HepG2 (cell line): ENCODE data around the gene NID1. TPM values are rescaled to one million over a fixed set of nuclear protein-coding genes. Genes with fewer than 3 reads are reported as not detected.

ENCODE experiments used
- ATAC-seq: fragments of 200-7000 bp; cut with Tn5 transposase; 3 replicates; pipeline ENCODE4 v1.9.1; 2020; ENCODE audit warnings: mild to moderate bottlenecking, moderate library complexity
- BruUV-seq: library from RNA; stranded (reverse); fragments of 400-500 nt; replicated peaks from 2 replicates; lab custom pipeline; 2021; lab: Mats Ljungman, UMichigan
- CTCF ChIA-PET: fragments of 300-600 bp; formaldehyde crosslinking; extraction: SDS; loops from one replicate; lab custom pipeline; 2021; ENCODE audit warnings: low total read pairs, inconsistent platforms, low intra/inter-chr PET ratio; lab: Yijun Ruan, JAX
- POLR2A ChIA-PET: fragments of 350-600 bp; sonication (Branson Sonifier 250); formaldehyde crosslinking; loops from one replicate; lab custom pipeline; 2020; ENCODE audit warnings: antibody characterized with exemption, inconsistent platforms; lab: Yijun Ruan, JAX
- DNase-seq: peaks from one replicate; pipeline ENCODE4 v3.0.0-alpha.2; 2015; ENCODE audit warnings: low spot score
- FAIRE-seq: peaks from 3 replicates; lab custom pipeline; 2011; peaks lifted over from hg19 to GRCh38; lab: Jason Lieb, UNC
- H2AFZ ChIP-seq: one replicate; pipeline ENCODE4 v1.6.1; 2011; ENCODE audit warnings: low read length, inconsistent platforms
- H3K27ac ChIP-seq: fragments of 300-600 bp; 3 replicates; pipeline ENCODE4 v1.8.0; 2011; ENCODE audit warnings: mixed run types, mild to moderate bottlenecking, mixed read lengths, low read length, inconsistent platforms; ENCODE audit not compliant: insufficient read depth; ENCODE audit errors: extremely low read length
- H3K27me3 ChIP-seq, 2 experiments: fragments of 200-600 bp in 1 of 2; 2 replicates in 1 of 2; 3 replicates in 1 of 2; pipeline versions ENCODE4 v1.6.0 to v1.8.0; 2011; ENCODE audit warnings: low read length in 2 of 2, mild to moderate bottlenecking in 2 of 2, moderate library complexity in 2 of 2, inconsistent platforms in 1 of 2; ENCODE audit not compliant: insufficient read depth in 2 of 2, control insufficient read depth in 1 of 2
- H3K36me3 ChIP-seq, 2 experiments: fragments of 200-600 bp in 1 of 2; replicated peaks in 1 of 2; 2 replicates in 1 of 2; 3 replicates in 1 of 2; pipeline versions ENCODE4 v1.5.1 to v1.8.0; 2011; ENCODE audit warnings: low read length in 2 of 2, inconsistent platforms in 1 of 2; ENCODE audit not compliant: insufficient read depth in 2 of 2, control insufficient read depth in 1 of 2
- H3K4me1 ChIP-seq: 2 replicates; pipeline ENCODE4 v1.5.1; 2012; ENCODE audit warnings: low read length, inconsistent platforms; ENCODE audit not compliant: insufficient read depth
- H3K4me2 ChIP-seq: 2 replicates; pipeline ENCODE4 v1.6.0; 2011; ENCODE audit warnings: low read depth, low read length, inconsistent platforms
- H3K4me3 ChIP-seq, 3 experiments: fragments of 200-600 bp in 1 of 3; sonication (generic), shearing (Covaris generic) in 1 of 3; replicated peaks in 1 of 3; 2 replicates each; pipeline ENCODE4 v1.5.1; 2011 to 2016; ENCODE audit warnings: low read length in 3 of 3, inconsistent platforms in 2 of 3, low read depth in 2 of 3, mild to moderate bottlenecking in 2 of 3, control low read depth in 1 of 3, mixed read lengths in 1 of 3; ENCODE audit not compliant: insufficient read depth in 1 of 3
- H3K79me2 ChIP-seq: one replicate; pipeline ENCODE4 v1.6.1; 2011; ENCODE audit warnings: low read length, inconsistent platforms; ENCODE audit not compliant: insufficient read depth
- H3K9ac ChIP-seq: 2 replicates; pipeline ENCODE4 v1.6.0; 2011; ENCODE audit warnings: mild to moderate bottlenecking, low read depth, low read length, inconsistent platforms; ENCODE audit not compliant: insufficient read depth
- H3K9me3 ChIP-seq: 2 replicates; pipeline ENCODE4 v1.5.1; 2012; ENCODE audit warnings: mild to moderate bottlenecking, low read length
- H4K20me1 ChIP-seq: 2 replicates; pipeline ENCODE4 v1.6.0; 2011; ENCODE audit warnings: inconsistent platforms, mild to moderate bottlenecking, low read length, moderate library complexity; ENCODE audit not compliant: insufficient read depth
- BHLHE40 ChIP-seq: IDR thresholded peaks from 2 replicates; pipeline ENCODE4 v1.6.1; 2011; ENCODE audit warnings: low read length, improper control_type of control experiment
- HMG20A ChIP-seq: IDR thresholded peaks from 2 replicates; pipeline ENCODE4 v1.6.1; 2016; ENCODE audit warnings: borderline replicate concordance
- HMG20B ChIP-seq: conservative IDR thresholded peaks from 2 replicates; pipeline ENCODE4 v1.6.1; 2016; ENCODE audit warnings: missing genetic modification reagents, missing compliant biosample characterization
- HOXA7 ChIP-seq: sonication (generic); formaldehyde crosslinking; IDR thresholded peaks from 2 replicates; pipeline ENCODE4 v1.8.1; 2022; ENCODE audit warnings: mild to moderate bottlenecking, missing genetic modification reagents, moderate library complexity
- MIER2 ChIP-seq: IDR thresholded peaks from 2 replicates; pipeline ENCODE4 v1.6.1; 2016; ENCODE audit warnings: missing biosample characterization, missing genetic modification reagents
- NCOA1 ChIP-seq: sonication (generic); formaldehyde crosslinking; IDR thresholded peaks from 2 replicates; pipeline ENCODE4 v1.9.0; 2021; ENCODE audit warnings: missing genetic modification reagents
- NFRKB ChIP-seq: fragments of 450-650 bp; IDR thresholded peaks from 2 replicates; pipeline ENCODE4 v1.6.1; 2017
- TBL1XR1 ChIP-seq: fragments of 150-350 bp; IDR thresholded peaks from 2 replicates; pipeline ENCODE4 v1.6.1; 2014; ENCODE audit warnings: borderline replicate concordance, low read length; ENCODE audit not compliant: partially characterized antibody
- ZNF224 ChIP-seq: sonication (generic); formaldehyde crosslinking; IDR thresholded peaks from 2 replicates; pipeline ENCODE4 v1.5.0; 2020; ENCODE audit warnings: mild to moderate bottlenecking, missing genetic modification reagents
- ZNF235 ChIP-seq: sonication (generic); formaldehyde crosslinking; IDR thresholded peaks from 2 replicates; pipeline ENCODE4 v1.8.1; 2023; ENCODE audit warnings: mild to moderate bottlenecking, missing genetic modification reagents, borderline replicate concordance
- ZNF263 ChIP-seq: sonication (generic); formaldehyde crosslinking; IDR thresholded peaks from 2 replicates; pipeline ENCODE4 v1.4.0; 2020; ENCODE audit warnings: missing genetic modification reagents
- ZNF644 ChIP-seq: IDR thresholded peaks from 2 replicates; pipeline ENCODE4 v1.6.1; 2016; ENCODE audit warnings: low read depth
- WGBS: methylation state at CpG from one replicate; pipeline ENCODE4 v1.1.6; 2017; ENCODE audit warnings: low lambda C conversion rate; 5-methylcytosine and 5-hydroxymethylcytosine counted together
- in situ Hi-C: cut with HindIII; loops from 2 replicates; pipeline ENCODE4 v1.10.0; 2017; ENCODE audit warnings: low pct_unique_long_range_greater_than_20kb; ENCODE audit not compliant: extremely low pct_ligation_motif_present
- intact Hi-C: fragments of 100-400 bp; cut with micrococcal nuclease; formaldehyde crosslinking; loops from one replicate; pipeline ENCODE4 v1.10.0; 2022; ENCODE audit not compliant: unreplicated experiment
- polyA plus RNA-seq, 8 experiments: library from polyadenylated mRNA; depleted of rRNA in 3 of 8; stranded (reverse) in 7 of 8; unstranded in 1 of 8; fragments of >200 nt; fragmentation: Illumina TruSeq in 4 of 8; extraction: Trizol in 4 of 8; gene quantifications; 2 replicates each; pipeline versions ENCODE4 v1.2.1 to v1.2.3, GENCODE V29; 2011 to 2016; ENCODE audit warnings: low read depth in 4 of 8, missing spikeins in 1 of 8, mixed read lengths in 1 of 8; ENCODE audit not compliant: insufficient read depth in 1 of 8
- total RNA-seq, 5 experiments: library from RNA; depleted of rRNA; stranded (reverse); fragments of >200 nt; fragmentation: Illumina TruSeq; extraction: Trizol; gene quantifications; 2 replicates each; pipeline ENCODE4 v1.2.3, GENCODE V29; 2016; ENCODE audit warnings: low read depth in 1 of 5
- TF ChIP-seq, protein P1 (sequence below): sonication (generic); formaldehyde crosslinking; IDR thresholded peaks from 2 replicates; pipeline ENCODE4 v1.8.0; 2022; ENCODE audit warnings: missing genetic modification reagents, mild to moderate bottlenecking, moderate library complexity, borderline replicate concordance
- TF ChIP-seq, protein P2 (sequence below): sonication (generic); formaldehyde crosslinking; conservative IDR thresholded peaks from 2 replicates; pipeline ENCODE4 v1.4.0; 2020; ENCODE audit warnings: missing genetic modification reagents
- TF ChIP-seq, protein P3 (sequence below): sonication (generic); formaldehyde crosslinking; IDR thresholded peaks from 2 replicates; pipeline ENCODE4 v1.5.0; 2020; ENCODE audit warnings: mild to moderate bottlenecking, low read depth, missing genetic modification reagents, borderline replicate concordance
- TF ChIP-seq, protein P4 (sequence below): IDR thresholded peaks from 2 replicates; pipeline ENCODE4 v1.6.1; 2016; ENCODE audit warnings: missing compliant biosample characterization, missing genetic modification reagents, borderline replicate concordance
- TF ChIP-seq, protein P5 (sequence below): sonication (generic); formaldehyde crosslinking; IDR thresholded peaks from 2 replicates; pipeline ENCODE4 v1.5.0; 2020; ENCODE audit warnings: missing genetic modification reagents

The NID1 gene
- total and polyA plus RNA-seq, 2 of the 13 experiments (the other 11 are each of a cell fraction or from before 2014, with no cell fraction given): 50.2 to 56.1 TPM

DNA sequence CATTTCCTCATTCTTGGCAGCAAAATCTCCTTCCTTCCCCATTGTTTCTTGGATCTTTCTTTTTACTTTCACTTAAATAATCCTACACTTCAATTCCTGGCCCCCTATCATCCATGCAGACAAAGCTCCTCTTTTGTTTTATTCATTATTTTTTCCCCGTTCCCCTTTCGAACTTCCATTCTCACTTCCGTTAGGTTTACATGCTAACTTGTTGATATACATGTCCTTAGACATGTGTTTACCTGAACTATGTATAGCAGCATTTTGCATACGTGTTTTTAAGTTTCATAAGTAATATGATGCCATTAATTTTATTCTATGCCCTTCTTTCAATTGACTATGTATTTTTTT lies 131.1 kb downstream of the NID1 start:
- intact Hi-C loops: no loop called here
- Histone ChIP-seq H3K9ac (no peak overlapping the region), H3K4me2 (no peak overlapping the region), H3K4me3 (no peak overlapping the region), H2AFZ (no peak overlapping the region), H3K27ac (no peak overlapping the region), H3K27me3 (peaks cover 1 to 8% of the 10 kb centered on the region in 2 experiments; a peak in 2 of 5 replicates), H3K79me2 (no peaks in the 10 kb centered on the region), H3K4me1 (no peaks in the 10 kb centered on the region), H3K36me3 (no peaks in the 10 kb centered on the region), H3K9me3 (no peaks in the 10 kb centered on the region), H4K20me1 (no peaks in the 10 kb centered on the region)
- no peak for TF ChIP-seq HMG20A (CRISPR knock-in tag)
- TF ChIP-seq MIER2 (CRISPR knock-in tag): no peak
- no peak for TF ChIP-seq BHLHE40
- no peak for TF ChIP-seq TBL1XR1
- no peak for TF ChIP-seq NFRKB
- TF ChIP-seq HMG20B: no peak
- TF ChIP-seq, protein P1, sequence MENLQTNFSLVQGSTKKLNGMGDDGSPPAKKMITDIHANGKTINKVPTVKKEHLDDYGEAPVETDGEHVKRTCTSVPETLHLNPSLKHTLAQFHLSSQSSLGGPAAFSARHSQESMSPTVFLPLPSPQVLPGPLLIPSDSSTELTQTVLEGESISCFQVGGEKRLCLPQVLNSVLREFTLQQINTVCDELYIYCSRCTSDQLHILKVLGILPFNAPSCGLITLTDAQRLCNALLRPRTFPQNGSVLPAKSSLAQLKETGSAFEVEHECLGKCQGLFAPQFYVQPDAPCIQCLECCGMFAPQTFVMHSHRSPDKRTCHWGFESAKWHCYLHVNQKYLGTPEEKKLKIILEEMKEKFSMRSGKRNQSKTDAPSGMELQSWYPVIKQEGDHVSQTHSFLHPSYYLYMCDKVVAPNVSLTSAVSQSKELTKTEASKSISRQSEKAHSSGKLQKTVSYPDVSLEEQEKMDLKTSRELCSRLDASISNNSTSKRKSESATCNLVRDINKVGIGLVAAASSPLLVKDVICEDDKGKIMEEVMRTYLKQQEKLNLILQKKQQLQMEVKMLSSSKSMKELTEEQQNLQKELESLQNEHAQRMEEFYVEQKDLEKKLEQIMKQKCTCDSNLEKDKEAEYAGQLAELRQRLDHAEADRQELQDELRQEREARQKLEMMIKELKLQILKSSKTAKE: no peak
- TF ChIP-seq, protein P2, sequence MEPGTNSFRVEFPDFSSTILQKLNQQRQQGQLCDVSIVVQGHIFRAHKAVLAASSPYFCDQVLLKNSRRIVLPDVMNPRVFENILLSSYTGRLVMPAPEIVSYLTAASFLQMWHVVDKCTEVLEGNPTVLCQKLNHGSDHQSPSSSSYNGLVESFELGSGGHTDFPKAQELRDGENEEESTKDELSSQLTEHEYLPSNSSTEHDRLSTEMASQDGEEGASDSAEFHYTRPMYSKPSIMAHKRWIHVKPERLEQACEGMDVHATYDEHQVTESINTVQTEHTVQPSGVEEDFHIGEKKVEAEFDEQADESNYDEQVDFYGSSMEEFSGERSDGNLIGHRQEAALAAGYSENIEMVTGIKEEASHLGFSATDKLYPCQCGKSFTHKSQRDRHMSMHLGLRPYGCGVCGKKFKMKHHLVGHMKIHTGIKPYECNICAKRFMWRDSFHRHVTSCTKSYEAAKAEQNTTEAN (CRISPR knock-in tag): no peak
- no peak for TF ChIP-seq ZNF235
- TF ChIP-seq ZNF644 (CRISPR knock-in tag): no peak
- TF ChIP-seq, protein P3, sequence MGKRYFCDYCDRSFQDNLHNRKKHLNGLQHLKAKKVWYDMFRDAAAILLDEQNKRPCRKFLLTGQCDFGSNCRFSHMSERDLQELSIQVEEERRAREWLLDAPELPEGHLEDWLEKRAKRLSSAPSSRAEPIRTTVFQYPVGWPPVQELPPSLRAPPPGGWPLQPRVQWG: no peak
- TF ChIP-seq, protein P4, sequence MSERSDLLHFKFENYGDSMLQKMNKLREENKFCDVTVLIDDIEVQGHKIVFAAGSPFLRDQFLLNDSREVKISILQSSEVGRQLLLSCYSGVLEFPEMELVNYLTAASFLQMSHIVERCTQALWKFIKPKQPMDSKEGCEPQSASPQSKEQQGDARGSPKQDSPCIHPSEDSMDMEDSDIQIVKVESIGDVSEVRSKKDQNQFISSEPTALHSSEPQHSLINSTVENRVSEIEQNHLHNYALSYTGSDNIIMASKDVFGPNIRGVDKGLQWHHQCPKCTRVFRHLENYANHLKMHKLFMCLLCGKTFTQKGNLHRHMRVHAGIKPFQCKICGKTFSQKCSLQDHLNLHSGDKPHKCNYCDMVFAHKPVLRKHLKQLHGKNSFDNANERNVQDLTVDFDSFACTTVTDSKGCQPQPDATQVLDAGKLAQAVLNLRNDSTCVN (CRISPR knock-in tag): no peak
- TF ChIP-seq ZNF263 (CRISPR knock-in tag): no peak
- no peak for TF ChIP-seq ZNF224
- no peak for TF ChIP-seq HOXA7 (CRISPR knock-in tag)
- TF ChIP-seq, protein P5, sequence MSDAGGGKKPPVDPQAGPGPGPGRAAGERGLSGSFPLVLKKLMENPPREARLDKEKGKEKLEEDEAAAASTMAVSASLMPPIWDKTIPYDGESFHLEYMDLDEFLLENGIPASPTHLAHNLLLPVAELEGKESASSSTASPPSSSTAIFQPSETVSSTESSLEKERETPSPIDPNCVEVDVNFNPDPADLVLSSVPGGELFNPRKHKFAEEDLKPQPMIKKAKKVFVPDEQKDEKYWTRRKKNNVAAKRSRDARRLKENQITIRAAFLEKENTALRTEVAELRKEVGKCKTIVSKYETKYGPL: no peak
- TF ChIP-seq NCOA1 (CRISPR knock-in tag): no peak
- CTCF ChIA-PET: no interaction called here
- BruUV-seq: no TSS peak
- DNase-seq (no peak), ATAC-seq (no peak), FAIRE-seq (no peak)
- POLR2A ChIA-PET: no interaction called here
- in situ Hi-C loops: no loop called here
- WGBS: 69% methylated on average over 4 of the region's 4 CpGs
